Left ventricle myocardium inferior (tissue), 1 donor: ENCODE measurements around the gene UBAC1. TPM values are rescaled to one million over a fixed set of nuclear protein-coding genes. Genes with fewer than 3 reads are reported as not detected.

ENCODE experiments used
- DNase-seq: peaks from one replicate; pipeline ENCODE4 v3.0.0-alpha.2; 2020
- H3K27ac ChIP-seq: fragments of 200-600 bp; replicated peaks from 2 replicates; pipeline ENCODE4 v1.8.0; 2021
- H3K27me3 ChIP-seq: fragments of 200-600 bp; 2 replicates; pipeline ENCODE4 v1.8.0; 2021; ENCODE audit warnings: low read depth
- H3K36me3 ChIP-seq: fragments of 200-600 bp; 2 replicates; pipeline ENCODE4 v1.8.0; 2021
- H3K4me1 ChIP-seq: fragments of 200-600 bp; 2 replicates; pipeline ENCODE4 v1.8.0; 2021
- H3K4me3 ChIP-seq: fragments of 200-600 bp; 2 replicates; pipeline ENCODE4 v1.8.0; 2021; ENCODE audit warnings: mild to moderate bottlenecking, moderate library complexity
- H3K9me3 ChIP-seq: fragments of 200-600 bp; replicated peaks from 2 replicates; pipeline ENCODE4 v1.8.0; 2021
- intact Hi-C: fragments of 100-400 bp; cut with micrococcal nuclease; formaldehyde crosslinking; loops from one replicate; pipeline ENCODE4 v1.11.0; 2022
- total RNA-seq: library from RNA; stranded (reverse); fragmentation: NEBNext Ultra II Directional; extraction: Animal tissue kit (Norgen Biotek cat#: 25700); gene quantifications from one replicate; pipeline ENCODE4 v1.2.1, GENCODE V29; 2021
- TF ChIP-seq, protein P1 (sequence below): fragments of 200-600 bp; IDR thresholded peaks from 2 replicates; pipeline ENCODE4 v1.8.0; 2021; ENCODE audit warnings: antibody characterized with exemption, mild to moderate bottlenecking, borderline replicate concordance
- donor health status: DM: no; HTN: yes; CAD: no; lungs with severe emphysema.

The UBAC1 gene
- total RNA-seq, 1 donor from 2014 or later, result 108 TPM

DNA sequence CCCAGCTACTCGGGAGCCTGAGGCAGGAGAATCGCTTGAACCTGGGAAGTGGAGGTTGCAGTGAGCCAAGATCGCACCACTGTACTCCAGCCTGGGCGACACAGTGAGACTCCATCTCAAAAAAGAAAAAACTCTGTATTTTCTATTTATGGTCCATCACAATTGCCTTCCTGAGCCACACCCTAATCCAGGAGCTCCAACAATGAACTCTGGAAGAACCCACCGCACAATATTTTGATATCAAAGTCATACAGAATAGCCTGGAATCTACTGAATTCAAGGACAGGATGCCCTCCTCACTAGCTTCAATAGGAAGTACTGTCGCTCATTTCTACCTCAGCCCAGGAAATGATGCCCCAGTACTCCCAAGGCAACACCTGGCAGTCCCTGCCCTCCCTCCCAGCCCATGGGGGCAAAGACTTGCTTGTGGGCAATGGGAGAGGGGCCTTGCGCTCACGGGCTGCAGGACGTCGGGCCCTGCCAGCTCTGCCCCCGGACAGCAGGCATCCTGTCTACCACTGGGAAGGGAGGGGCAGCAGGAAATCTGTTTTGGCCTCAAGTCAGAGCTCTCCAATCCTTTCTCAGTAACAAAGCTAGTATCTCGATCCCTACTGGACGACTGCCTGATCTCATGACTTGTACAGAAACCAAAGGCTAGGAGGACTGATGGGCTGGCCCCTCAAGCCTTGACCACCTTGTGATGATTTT is 19.7 kb downstream of the UBAC1 start:
- Histone ChIP-seq H3K4me3 (no peak overlapping the region), H3K36me3 (peaks cover 96% of the 10 kb centered on the region), H3K27me3 (no peaks in the 10 kb centered on the region), H3K9me3 (peaks cover under 1% of the 10 kb centered on the region), H3K4me1 (peaks cover 27% of the 10 kb centered on the region), H3K27ac (peak overlapping the region; percentile 84)
- intact Hi-C loops, result no loop called here
- TF ChIP-seq, protein P1, sequence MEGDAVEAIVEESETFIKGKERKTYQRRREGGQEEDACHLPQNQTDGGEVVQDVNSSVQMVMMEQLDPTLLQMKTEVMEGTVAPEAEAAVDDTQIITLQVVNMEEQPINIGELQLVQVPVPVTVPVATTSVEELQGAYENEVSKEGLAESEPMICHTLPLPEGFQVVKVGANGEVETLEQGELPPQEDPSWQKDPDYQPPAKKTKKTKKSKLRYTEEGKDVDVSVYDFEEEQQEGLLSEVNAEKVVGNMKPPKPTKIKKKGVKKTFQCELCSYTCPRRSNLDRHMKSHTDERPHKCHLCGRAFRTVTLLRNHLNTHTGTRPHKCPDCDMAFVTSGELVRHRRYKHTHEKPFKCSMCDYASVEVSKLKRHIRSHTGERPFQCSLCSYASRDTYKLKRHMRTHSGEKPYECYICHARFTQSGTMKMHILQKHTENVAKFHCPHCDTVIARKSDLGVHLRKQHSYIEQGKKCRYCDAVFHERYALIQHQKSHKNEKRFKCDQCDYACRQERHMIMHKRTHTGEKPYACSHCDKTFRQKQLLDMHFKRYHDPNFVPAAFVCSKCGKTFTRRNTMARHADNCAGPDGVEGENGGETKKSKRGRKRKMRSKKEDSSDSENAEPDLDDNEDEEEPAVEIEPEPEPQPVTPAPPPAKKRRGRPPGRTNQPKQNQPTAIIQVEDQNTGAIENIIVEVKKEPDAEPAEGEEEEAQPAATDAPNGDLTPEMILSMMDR, result no peak
- no peak for DNase-seq

DNA sequence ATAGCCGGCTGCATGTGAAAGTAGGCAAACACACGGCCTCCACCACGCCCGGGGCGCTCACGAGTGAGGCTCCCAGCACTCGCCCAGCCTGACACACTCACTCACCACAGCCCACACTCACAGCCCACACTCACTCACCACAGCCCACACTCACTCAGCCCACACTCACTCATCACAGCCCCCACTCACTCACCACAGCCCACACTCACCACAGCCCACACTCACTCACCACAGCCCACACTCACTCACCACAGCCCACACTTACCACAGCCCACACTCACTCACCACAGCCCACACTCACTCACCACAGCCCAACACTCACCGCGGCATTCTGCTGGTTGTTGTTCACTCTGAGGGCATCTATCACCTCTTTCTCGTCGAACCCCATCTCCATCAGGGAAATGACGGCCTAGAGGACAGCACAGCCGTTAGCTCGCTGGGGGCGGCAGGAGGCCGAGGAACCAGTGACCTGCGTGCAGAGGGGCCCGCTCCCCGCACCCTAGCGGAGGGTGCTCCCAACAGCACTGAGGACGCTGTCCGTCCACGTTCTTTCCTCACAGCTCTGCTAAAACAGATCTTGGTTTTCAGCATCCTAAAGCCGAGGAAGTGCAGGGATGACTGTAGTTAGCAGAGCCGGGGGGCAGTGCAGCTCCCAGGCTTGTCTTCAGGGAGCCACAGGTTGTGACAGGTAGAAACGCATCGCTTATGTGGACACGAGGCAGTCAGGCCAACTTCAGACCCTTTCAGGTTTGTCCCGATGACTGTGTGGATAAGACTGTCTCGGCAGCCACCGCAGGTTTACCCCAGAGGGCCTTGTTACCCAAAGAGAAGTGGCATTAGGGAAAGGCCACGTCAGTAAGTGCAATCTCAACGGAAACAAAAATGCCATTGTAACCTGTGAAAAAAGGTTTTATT is 21.6 kb downstream of the UBAC1 start:
- Histone ChIP-seq H3K4me1 (peaks cover 23% of the 10 kb centered on the region), H3K36me3 (peaks cover 96% of the 10 kb centered on the region), H3K9me3 (peaks cover 7% of the 10 kb centered on the region), H3K27ac (no peak overlapping the region), H3K27me3 (no peaks in the 10 kb centered on the region), H3K4me3 (no peak overlapping the region)
- TF ChIP-seq, protein P1, result no peak
- DNase-seq, result no peak
- intact Hi-C loops, result no loop called here

DNA sequence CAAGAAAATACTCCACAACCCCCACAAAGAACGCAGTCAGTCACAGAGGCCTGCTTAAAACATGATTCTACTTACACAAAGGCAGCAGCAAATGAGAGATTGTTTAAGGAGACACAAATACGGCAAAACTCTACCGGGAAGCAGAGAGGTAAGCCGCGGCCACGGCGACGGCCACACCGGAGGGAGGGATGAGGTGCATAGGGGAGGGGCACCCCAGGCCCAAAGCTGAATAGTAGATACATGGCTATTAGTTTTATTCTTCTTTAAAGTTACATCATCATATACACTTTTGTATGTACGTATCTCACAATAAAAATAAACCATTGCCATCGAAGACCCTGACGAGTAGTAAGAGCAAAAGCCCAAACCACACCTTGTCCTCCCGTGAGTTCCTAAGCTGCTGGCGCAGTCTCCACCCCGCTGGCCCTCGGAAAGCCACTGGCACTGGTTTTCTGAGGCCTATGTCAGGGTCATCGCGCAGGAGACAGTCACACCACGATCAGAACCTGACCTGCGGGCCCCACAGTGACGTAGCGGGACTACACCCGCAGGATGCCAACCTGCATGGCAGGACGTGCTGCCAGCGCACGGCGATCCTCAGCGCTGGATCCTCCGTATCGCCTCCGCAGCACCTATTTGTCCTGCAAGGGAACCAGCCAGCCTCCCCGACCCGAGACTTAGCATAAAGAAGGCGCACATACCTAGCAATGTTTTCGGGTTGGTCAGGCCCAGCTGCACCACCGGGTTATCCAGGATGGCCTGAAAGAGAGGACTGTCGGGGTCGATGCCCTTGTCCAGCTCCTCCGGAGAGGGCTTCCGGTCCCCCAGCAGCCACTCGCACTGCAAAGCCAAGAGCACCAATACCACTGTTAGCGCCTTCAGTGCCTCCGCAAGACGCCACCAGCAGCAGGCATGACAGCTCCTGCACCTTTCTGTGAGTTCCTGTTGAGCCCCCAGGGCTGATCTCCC is 23.4 kb downstream of the UBAC1 start:
- TF ChIP-seq, protein P1, result no peak
- H3K36me3 ChIP-seq, result peaks cover 96% of the 10 kb centered on the region
- no peaks in the 10 kb centered on the region for H3K27me3 ChIP-seq
- H3K4me1 ChIP-seq, result peaks cover 23% of the 10 kb centered on the region
- intact Hi-C loops, result no loop called here
- H3K9me3 ChIP-seq, result peaks cover 7% of the 10 kb centered on the region
- H3K27ac ChIP-seq, result no peak overlapping the region
- DNase-seq, result no peak
- H3K4me3 ChIP-seq, result no peak overlapping the region

DNA sequence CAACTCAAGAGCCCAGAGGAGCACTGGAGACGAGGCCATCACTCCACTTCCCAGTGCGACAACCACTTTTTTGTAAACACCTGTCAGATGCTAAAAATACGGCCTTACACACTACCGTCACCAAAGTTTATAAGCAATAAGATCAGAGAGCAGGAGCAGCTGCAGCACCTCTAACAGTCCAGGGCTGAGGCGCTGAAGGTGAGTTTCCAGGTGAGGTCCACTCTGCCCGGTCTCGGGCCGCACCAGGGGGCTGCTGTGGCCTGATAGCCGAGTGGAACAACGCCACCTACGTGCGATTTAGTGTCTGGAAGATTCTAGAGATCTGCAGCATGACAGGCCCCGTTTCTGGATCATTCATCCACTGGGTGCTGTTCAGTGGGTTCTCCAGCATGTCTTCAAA is 28.1 kb downstream of the UBAC1 start:
- Histone ChIP-seq H3K27me3 (no peaks in the 10 kb centered on the region), H3K4me1 (no peaks in the 10 kb centered on the region), H3K36me3 (peaks cover 94% of the 10 kb centered on the region), H3K27ac (no peak overlapping the region), H3K9me3 (peaks cover 7% of the 10 kb centered on the region), H3K4me3 (no peak overlapping the region)
- DNase-seq, result no peak
- intact Hi-C loops, result no loop called here
- TF ChIP-seq, protein P1, result no peak

DNA sequence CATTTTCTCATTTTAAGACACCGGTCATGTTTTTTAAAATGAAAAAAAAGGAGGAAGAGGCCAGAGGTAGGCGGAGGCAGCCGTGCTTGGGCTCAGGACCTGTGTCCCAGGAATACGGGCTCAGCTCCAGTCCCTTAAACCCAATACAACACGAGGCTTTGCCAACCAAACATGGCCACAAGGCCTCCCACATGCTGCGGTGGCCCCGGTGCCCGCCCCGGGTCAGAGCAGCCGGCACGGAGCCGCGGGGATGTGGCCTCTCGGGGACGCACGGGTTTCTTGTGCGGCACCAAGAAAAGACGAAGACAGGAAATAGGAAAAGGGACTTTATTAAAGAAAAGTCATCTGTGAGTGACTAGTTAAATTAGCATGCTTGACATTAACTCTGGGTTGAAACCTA is 28.5 kb downstream of the UBAC1 start:
- H3K27ac ChIP-seq, result no peak overlapping the region
- H3K4me1 ChIP-seq, result peaks cover 2% of the 10 kb centered on the region
- TF ChIP-seq, protein P1, result no peak
- H3K27me3 ChIP-seq, result no peaks in the 10 kb centered on the region
- DNase-seq, result no peak
- intact Hi-C loops, result no loop called here
- H3K36me3 ChIP-seq, result peaks cover 90% of the 10 kb centered on the region
- H3K4me3 ChIP-seq, result no peak overlapping the region
- peaks cover 7% of the 10 kb centered on the region for H3K9me3 ChIP-seq
